HTR-8/SVneo (cell line): ENCODE measurements around the gene CSN1S1.

Experiments
- DNase-seq: peaks from one replicate; pipeline ENCODE4 v3.0.0; 2011; ENCODE audit warnings: low spot score, mixed read lengths; ENCODE audit not compliant: insufficient read length
- FAIRE-seq: peaks from 2 replicates; lab custom pipeline; 2011; peaks lifted over from hg19 to GRCh38; lab: Jason Lieb, UNC

The CSN1S1 gene

GRCh38 chr4:69986663-69987062 lies 55.8 kb downstream of the CSN1S1 start:
- no peak for FAIRE-seq
- no peak for DNase-seq

- FAIRE-seq = no peak
Observed at GRCh38 chr4:69991016-69991415, 60.1 kb downstream of the CSN1S1 start.

GRCh38 chr4:69994782-69995181 lies 63.9 kb downstream of the CSN1S1 start:
- DNase-seq = no peak
- no peak for FAIRE-seq

More at GRCh38 chr4:69991016-69991415, 60.1 kb downstream of the CSN1S1 start:
- DNase-seq = no peak

- DNase-seq = no peak
- FAIRE-seq = no peak
Observed at GRCh38 chr4:69995526-69996016, 64.7 kb downstream of the CSN1S1 start, which contains the start of gene STATH. Gene STATH (plus strand): TSS chr4:69995966. CDS start chr4:69998438, 2,472 bp downstream.
